SK-N-MC (cell line): ENCODE data around the gene NFATC3.

Experiments used
- EZH2 ChIP-seq: fragments of 200-600 bp; sonication (generic); IDR thresholded peaks from one replicate; pipeline ENCODE4 v1.6.1; 2017; ENCODE audit warnings: antibody characterized with exemption
- FOXP2 ChIP-seq: optimal IDR thresholded peaks from 2 replicates; pipeline ENCODE3; 2011; ENCODE audit warnings: mild to moderate bottlenecking, moderate library complexity; ENCODE audit not compliant: insufficient read depth; ENCODE audit errors: extremely low read length, control extremely low read depth
- POLR2AphosphoS5 ChIP-seq: IDR thresholded peaks from 2 replicates; pipeline ENCODE4 v1.6.1; 2012; ENCODE audit warnings: mild to moderate bottlenecking, low read depth, low read length, borderline replicate concordance

DNA sequence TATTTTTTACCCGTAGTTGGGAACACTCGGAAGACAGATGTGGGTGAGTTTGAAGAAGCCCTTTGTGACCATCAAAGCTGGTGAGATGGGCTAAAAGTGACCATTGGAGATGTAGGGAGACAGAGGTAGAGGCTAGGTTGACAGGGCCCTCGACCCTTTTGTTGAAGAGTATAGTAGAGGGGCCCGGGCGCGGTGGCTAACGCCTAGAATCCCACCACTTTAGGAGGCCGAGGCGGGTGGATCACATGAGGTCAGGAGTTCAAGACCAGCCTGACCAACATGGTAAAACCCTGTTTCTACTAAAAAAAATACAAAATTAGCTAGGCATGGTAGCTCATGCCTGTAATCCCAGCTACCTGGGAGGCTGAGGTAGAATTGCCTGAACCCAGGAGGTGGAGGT lies 16.2 kb upstream of the NFATC3 start:
- no peak for TF ChIP-seq POLR2AphosphoS5
- no peak for TF ChIP-seq EZH2
- no peak for TF ChIP-seq FOXP2
